ENCODE measurements around the gene AFG1L. TPM values are rescaled to one million over a fixed set of nuclear protein-coding genes. Genes with fewer than 3 reads are reported as not detected.
A peak's percentile ranks its signal among the peaks of the same experiment; 100 is the strongest.
"Not testable (repeated sequence)": the region's sequence is repeated elsewhere in the genome, so short reads cannot be mapped to it uniquely, and the experiment has no call there.

AFG1L gene
- 1 to 10 TPM in 2 of 3 donors, not detected in 1; 4.1 to 5.4 TPM for polyA plus RNA-seq

DNA sequence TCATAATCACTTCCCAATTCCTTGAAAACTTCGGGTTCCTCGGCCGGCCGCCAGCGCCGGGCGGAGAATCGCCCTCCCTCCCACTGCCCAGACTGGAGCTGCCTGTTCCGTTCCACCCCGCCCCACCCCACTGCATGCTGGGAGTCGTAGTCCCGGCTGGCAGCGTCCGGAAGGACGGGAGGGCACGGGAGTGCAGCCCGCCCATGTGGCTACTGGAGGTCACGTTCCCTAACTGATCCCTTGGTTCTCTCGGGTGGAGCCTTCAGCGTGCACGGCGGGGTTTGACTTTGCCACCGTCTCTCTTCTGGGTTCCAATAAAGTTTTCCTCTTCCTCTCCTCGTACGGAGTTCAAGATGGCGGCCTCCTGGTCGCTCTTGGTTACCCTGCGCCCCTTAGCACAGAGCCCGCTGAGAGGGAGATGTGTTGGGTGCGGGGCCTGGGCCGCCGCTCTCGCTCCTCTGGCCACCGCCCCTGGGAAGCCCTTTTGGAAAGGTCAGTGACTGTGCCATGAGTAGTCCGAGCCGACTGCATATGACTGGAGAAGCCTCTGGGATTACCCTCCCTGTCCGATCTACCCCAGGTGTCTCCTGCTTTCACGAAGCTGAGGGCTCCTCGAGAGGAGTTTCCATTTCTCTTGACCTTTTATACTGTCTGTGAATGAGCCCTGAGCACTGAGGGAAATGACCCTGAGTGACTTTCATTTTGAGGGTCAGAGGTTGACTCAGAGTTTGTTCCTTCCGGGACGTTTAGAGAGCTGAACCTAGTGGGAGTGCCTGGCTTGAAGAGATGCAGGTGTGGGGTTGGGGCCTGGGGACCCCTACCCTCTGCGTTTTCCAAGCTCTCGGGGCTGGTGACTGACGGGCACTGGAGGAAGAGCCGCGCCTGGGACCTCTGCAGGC, at the start of gene AFG1L:
TSS of gene AFG1L (plus strand) at position 328 of the 899 bp plus-strand sequence. CDS start at position 354, 26 bp downstream.
- Mint-ChIP-seq H3K27me3 (ENCODE audit: low read depth in 3 of 3) (peaks cover 4 to 7% (median 7%) of the 10 kb centered on the region in 3 donors), H3K4me1 (peaks cover 18 to 21% of the 10 kb centered on the region in 2 donors), H3K9me3 (no peaks in the 10 kb centered on the region), H3K4me3 (peak within 1 kb of the TSS; percentile 95 to 99 (median 96)), H3K36me3 (no peaks in the 10 kb centered on the region), H3K27ac (peak within 1 kb of the TSS; percentile 97 to 100 (median 99))
- DNase-seq, result peak; percentile 86 to 88 (median 87)

DNA sequence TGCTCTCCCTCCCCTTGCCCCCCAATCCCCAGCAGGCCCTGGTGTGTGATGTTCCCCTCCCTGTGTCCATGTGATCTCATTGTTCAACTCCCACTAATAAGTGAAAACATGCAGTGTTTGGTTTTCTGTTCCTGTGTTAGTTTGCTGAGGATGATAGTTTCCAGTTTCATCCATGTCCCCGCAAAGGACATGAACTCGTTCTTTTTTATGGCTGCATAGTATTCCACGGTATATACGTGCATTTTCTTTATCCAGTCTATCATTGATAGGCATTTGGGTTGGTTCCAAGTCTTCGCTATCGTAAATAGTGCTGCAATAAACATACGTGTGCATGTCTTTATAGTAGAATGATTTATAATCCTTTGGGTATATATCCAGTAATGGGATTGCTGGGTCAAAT, 49.8 kb upstream of the AFG1L start:
- not testable (repeated sequence) for H3K9me3 Mint-ChIP-seq; H3K27ac Mint-ChIP-seq; DNase-seq; H3K4me3 Mint-ChIP-seq; H3K27me3 Mint-ChIP-seq (ENCODE audit: low read depth in 3 of 3)
- H3K36me3 Mint-ChIP-seq, result peaks cover 6 to 25% (median 22%) of the 10 kb centered on the region in 3 donors
- H3K4me1 Mint-ChIP-seq, result peaks cover 54 to 72% of the 10 kb centered on the region in 2 donors

DNA sequence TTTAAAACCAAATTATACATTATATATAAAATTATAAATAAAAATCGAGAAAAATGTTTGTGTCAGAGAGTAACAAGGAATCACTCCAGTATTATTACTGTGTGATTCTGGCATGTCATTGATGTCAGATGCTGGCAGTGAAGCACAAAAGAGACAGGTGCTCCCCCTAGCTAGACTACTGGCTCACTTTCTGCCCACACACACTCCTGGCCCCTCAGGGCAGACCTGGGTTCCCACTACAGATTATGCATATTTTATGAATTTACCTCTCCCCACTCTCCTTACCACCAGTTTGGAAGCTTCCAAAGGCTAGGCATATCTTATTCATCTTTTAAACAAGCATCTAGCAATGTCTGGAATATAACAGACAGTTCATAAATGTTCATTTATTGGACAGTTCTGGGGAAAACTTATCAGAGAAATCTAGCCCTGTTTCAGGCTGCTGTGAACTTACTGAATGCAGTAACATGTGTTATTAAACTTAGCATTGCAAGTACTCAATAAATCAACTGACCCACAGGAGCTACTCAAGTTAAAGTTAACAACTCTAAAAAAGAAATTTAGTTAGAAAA, 46.8 kb upstream of the AFG1L start:
- H3K9me3 Mint-ChIP-seq, result no peaks in the 10 kb centered on the region
- DNase-seq, result no peak
- H3K36me3 Mint-ChIP-seq, result peaks cover 0 to 10% (median 10%) of the 10 kb centered on the region in 3 donors
- peaks cover 51 to 75% of the 10 kb centered on the region in 2 donors for H3K4me1 Mint-ChIP-seq
- H3K27ac Mint-ChIP-seq, result peak overlapping the region in 5 of 6 donors; percentile 6 to 62 (median 31)
- no peak overlapping the region for H3K4me3 Mint-ChIP-seq
- peaks cover 0 to 1% (median 0%) of the 10 kb centered on the region in 3 donors for H3K27me3 Mint-ChIP-seq (ENCODE audit: low read depth in 3 of 3)

DNA sequence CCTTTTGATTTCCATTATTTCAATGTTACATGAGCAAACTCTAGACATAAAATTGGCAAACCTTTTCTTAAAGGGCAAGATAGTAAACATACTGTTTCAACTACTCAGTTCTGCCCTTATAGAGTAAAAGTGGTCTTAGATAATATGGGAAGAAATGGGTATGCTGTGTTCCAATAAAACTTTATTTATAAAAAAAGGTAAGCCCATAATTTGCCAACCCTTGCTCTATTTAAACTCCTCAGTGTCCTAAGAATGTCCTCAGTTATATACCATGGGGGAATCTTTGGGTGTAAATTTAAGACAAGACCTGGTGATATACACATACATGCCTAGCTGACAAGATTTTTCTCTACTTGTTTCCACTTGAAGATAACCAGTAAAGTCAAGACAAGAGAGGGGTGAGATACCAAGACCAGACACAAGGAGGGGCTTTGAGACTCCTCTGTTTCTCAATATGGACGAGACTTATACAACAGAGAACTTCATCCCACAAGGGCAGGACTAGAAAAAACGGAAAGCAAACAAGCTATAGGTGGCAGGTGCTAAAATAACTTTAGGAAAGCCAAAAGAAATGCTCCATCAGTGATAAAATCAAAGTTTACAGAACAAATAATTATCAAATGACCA, 44.5 kb upstream of the AFG1L start:
- H3K9me3 Mint-ChIP-seq, result no peaks in the 10 kb centered on the region
- H3K4me3 Mint-ChIP-seq, result no peak overlapping the region
- H3K27me3 Mint-ChIP-seq (ENCODE audit: low read depth in 3 of 3), result peaks cover 0 to 1% (median 0%) of the 10 kb centered on the region in 3 donors
- H3K4me1 Mint-ChIP-seq, result peaks cover 56 to 85% of the 10 kb centered on the region in 2 donors
- H3K36me3 Mint-ChIP-seq, result peaks cover 0 to 11% (median 7%) of the 10 kb centered on the region in 3 donors
- H3K27ac Mint-ChIP-seq, result peak overlapping the region in 1 of 6 donors; percentile 51
- peak in 1 of 3 donors; percentile 10 for DNase-seq

DNA sequence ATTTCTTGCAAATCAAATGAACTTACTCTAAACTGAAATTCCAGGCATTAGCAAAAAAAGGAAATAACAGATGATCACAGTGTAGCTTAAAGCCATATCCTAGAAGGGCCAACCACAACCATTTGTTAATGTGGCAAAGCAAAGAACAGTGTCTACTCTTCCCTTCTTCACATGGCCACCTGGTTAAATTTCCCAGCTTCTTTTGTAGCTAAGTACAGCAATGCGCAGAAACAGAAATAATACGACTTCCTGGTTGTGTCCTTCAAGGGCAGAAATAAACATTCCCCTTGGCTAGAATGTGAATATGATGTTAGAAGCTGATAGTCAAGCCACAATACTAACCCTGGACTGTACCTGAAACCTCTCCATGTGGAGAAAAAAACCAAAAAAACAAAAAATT, 43.6 kb upstream of the AFG1L start:
- no peak overlapping the region for H3K4me3 Mint-ChIP-seq
- no peaks in the 10 kb centered on the region for H3K9me3 Mint-ChIP-seq
- H3K27me3 Mint-ChIP-seq (ENCODE audit: low read depth in 3 of 3), result peaks cover 0 to 1% (median 0%) of the 10 kb centered on the region in 3 donors
- H3K27ac Mint-ChIP-seq, result peak overlapping the region in 2 of 6 donors; percentile 7 to 55
- peaks cover 53 to 86% of the 10 kb centered on the region in 2 donors for H3K4me1 Mint-ChIP-seq
- peaks cover 0 to 4% (median 0%) of the 10 kb centered on the region in 3 donors for H3K36me3 Mint-ChIP-seq
- no peak for DNase-seq

DNA sequence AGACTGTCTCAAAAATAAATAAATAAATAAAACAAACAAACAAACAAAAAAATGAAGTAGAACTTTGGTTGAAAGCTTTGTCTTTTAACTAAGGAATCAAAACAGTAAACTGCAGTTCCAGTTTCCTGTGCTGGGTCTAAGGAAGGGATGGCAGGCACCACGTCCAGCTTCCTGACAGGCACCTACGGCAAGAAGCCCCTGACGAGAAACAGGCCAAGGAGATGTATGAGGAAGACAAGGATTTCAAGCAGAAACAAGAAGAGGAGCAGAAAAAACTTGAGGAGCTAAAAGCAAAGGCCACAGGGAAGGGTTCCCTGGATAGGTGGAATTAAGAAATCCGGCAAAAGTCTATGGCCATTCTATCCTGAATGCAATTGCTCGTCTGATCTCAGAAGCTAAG, 42.8 kb upstream of the AFG1L start:
- no peak for DNase-seq
- Mint-ChIP-seq H3K4me3 (no peak overlapping the region), H3K9me3 (no peaks in the 10 kb centered on the region), H3K27ac (peak overlapping the region in 1 of 6 donors; percentile 53), H3K27me3 (ENCODE audit: low read depth in 3 of 3) (peaks cover 0 to 1% (median 0%) of the 10 kb centered on the region in 3 donors), H3K4me1 (peaks cover 53 to 88% of the 10 kb centered on the region in 2 donors), H3K36me3 (peaks cover 0 to 4% (median 0%) of the 10 kb centered on the region in 3 donors)

DNA sequence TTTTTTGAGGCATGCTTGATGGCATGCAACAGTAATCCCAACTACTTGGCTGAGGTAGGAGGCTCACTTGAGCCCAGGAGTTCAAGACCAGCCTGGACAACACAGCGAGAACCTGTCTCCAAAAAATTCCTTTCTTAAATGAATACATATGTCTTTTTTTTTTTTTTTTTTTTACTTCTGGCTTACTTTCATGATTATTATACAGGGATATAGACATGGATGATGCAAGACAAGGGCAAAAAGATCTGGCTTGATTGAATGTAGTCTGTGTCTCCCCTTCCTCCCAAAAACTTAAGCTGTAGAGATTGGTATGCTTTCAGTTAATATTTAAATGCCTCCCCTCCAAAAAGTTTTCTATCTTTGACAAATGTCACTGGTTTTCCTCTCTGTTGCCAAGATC, 41.6 kb upstream of the AFG1L start:
- DNase-seq, result no peak
- Mint-ChIP-seq H3K4me1 (peaks cover 47 to 83% of the 10 kb centered on the region in 2 donors), H3K27me3 (ENCODE audit: low read depth in 3 of 3) (peaks cover 0 to 1% (median 0%) of the 10 kb centered on the region in 3 donors), H3K27ac (peak overlapping the region in 1 of 6 donors; percentile 26), H3K4me3 (no peak overlapping the region), H3K9me3 (no peaks in the 10 kb centered on the region), H3K36me3 (peaks cover 0 to 4% (median 0%) of the 10 kb centered on the region in 3 donors)

- no peak for DNase-seq
- H3K27me3 Mint-ChIP-seq (ENCODE audit: low read depth in 3 of 3), result peaks cover 0 to 3% (median 2%) of the 10 kb centered on the region in 3 donors
- H3K27ac Mint-ChIP-seq, result peak overlapping the region in 5 of 6 donors; percentile 4 to 52 (median 42)
- peaks cover 0 to 4% (median 0%) of the 10 kb centered on the region in 3 donors for H3K36me3 Mint-ChIP-seq
- no peak overlapping the region for H3K4me3 Mint-ChIP-seq
- no peaks in the 10 kb centered on the region for H3K9me3 Mint-ChIP-seq
- peaks cover 45 to 87% of the 10 kb centered on the region in 2 donors for H3K4me1 Mint-ChIP-seq
Measured at GRCh38 chr6:108254433-108255410, 40.1 kb upstream of the AFG1L start.

- Mint-ChIP-seq H3K36me3 (no peaks in the 10 kb centered on the region), H3K27me3 (ENCODE audit: low read depth in 3 of 3) (peaks cover 13 to 22% (median 17%) of the 10 kb centered on the region in 3 donors), H3K4me1 (peaks cover 30 to 51% of the 10 kb centered on the region in 2 donors), H3K9me3 (no peaks in the 10 kb centered on the region), H3K4me3 (peak overlapping the region; percentile 89 to 99 (median 94)), H3K27ac (peak overlapping the region; percentile 86 to 99 (median 96))
- peak; percentile 24 to 38 (median 31) for DNase-seq
Measured at GRCh38 chr6:108260126-108260808, 34.6 kb upstream of the AFG1L start.

GRCh38 chr6:108260809-108261569, 33.9 kb upstream of the AFG1L start, which contains the start of gene SNX3:
Gene SNX3 (minus strand): TSS chr6:108261040. CDS start chr6:108260921, 119 bp downstream.
- H3K4me3 Mint-ChIP-seq, result peak within 1 kb of the TSS; percentile 89 to 99 (median 94)
- DNase-seq, result peak; percentile 93 to 95 (median 94)
- no peaks in the 10 kb centered on the region for H3K9me3 Mint-ChIP-seq
- no peaks in the 10 kb centered on the region for H3K36me3 Mint-ChIP-seq
- H3K4me1 Mint-ChIP-seq, result peaks cover 28 to 45% of the 10 kb centered on the region in 2 donors
- H3K27me3 Mint-ChIP-seq (ENCODE audit: low read depth in 3 of 3), result peaks cover 13 to 22% (median 17%) of the 10 kb centered on the region in 3 donors
- H3K27ac Mint-ChIP-seq, result peak within 1 kb of the TSS; percentile 94 to 99 (median 97)

- DNase-seq, result no peak
- no peak overlapping the region for H3K27ac Mint-ChIP-seq
- H3K9me3 Mint-ChIP-seq, result peaks cover 0 to 1% (median 0%) of the 10 kb centered on the region in 6 donors
- peaks cover 13 to 22% (median 19%) of the 10 kb centered on the region in 3 donors for H3K27me3 Mint-ChIP-seq (ENCODE audit: low read depth in 3 of 3)
- H3K36me3 Mint-ChIP-seq, result no peaks in the 10 kb centered on the region
- H3K4me3 Mint-ChIP-seq, result peak overlapping the region in 1 of 5 donors; percentile 13
- peaks cover 20 to 29% of the 10 kb centered on the region in 2 donors for H3K4me1 Mint-ChIP-seq
Measured at GRCh38 chr6:108263371-108263770, 31.5 kb upstream of the AFG1L start.

All from immature natural killer cell (primary cell).